Liver (tissue), 3 donors: ENCODE results near the gene KRTAP4-4.

ENCODE experiments used
- ATF3 ChIP-seq: IDR thresholded peaks from 2 replicates; pipeline ENCODE4 v1.6.1; 2016; ENCODE audit warnings: antibody characterized with exemption
- CTCF ChIP-seq: fragments of 150-350 bp; IDR thresholded peaks from 2 replicates; pipeline ENCODE4 v1.5.1; 2017; ENCODE audit warnings: improper control_type of control experiment, low read depth, low read length; ENCODE audit not compliant: missing input control
- EGR1 ChIP-seq, 2 donors: IDR thresholded peaks; 2 replicates each; pipeline ENCODE4 v1.6.1; 2016 to 2018; ENCODE audit warnings: antibody characterized with exemption in 2 of 2, low read depth in 2 of 2
- FOXA1 ChIP-seq: IDR thresholded peaks from 2 replicates; pipeline ENCODE4 v1.6.1; 2016; ENCODE audit warnings: antibody characterized with exemption
- GABPA ChIP-seq, 2 donors: IDR thresholded peaks in 1 of 2; conservative IDR thresholded peaks in 1 of 2; 2 replicates each; pipeline ENCODE4 v1.6.1; 2016; ENCODE audit warnings: antibody characterized with exemption in 2 of 2, mild to moderate bottlenecking in 1 of 2, moderate library complexity in 1 of 2
- JUND ChIP-seq, 2 donors: IDR thresholded peaks; 2 replicates each; pipeline ENCODE4 v1.6.1; 2016; ENCODE audit warnings: antibody characterized with exemption in 2 of 2
- MAX ChIP-seq: IDR thresholded peaks from 2 replicates; pipeline ENCODE4 v1.6.1; 2016; ENCODE audit warnings: antibody characterized with exemption
- RAD21 ChIP-seq, 2 donors: IDR thresholded peaks; 2 replicates each; pipeline ENCODE4 v1.6.1; 2016; ENCODE audit warnings: antibody characterized with exemption in 2 of 2, mild to moderate bottlenecking in 2 of 2
- REST ChIP-seq: IDR thresholded peaks from 2 replicates; pipeline ENCODE4 v1.6.1; 2016; ENCODE audit warnings: antibody characterized with exemption, mild to moderate bottlenecking
- RXRA ChIP-seq, 2 donors: IDR thresholded peaks; 2 replicates each; pipeline ENCODE4 v1.6.1; 2017 to 2018; ENCODE audit warnings: antibody characterized with exemption in 2 of 2, mild to moderate bottlenecking in 1 of 2
- SP1 ChIP-seq: IDR thresholded peaks from 2 replicates; pipeline ENCODE4 v1.6.1; 2018; ENCODE audit warnings: antibody characterized with exemption, mild to moderate bottlenecking
- TAF1 ChIP-seq: conservative IDR thresholded peaks from 2 replicates; pipeline ENCODE4 v1.6.1; 2016; ENCODE audit warnings: antibody characterized with exemption, mild to moderate bottlenecking
- YY1 ChIP-seq: IDR thresholded peaks from 2 replicates; pipeline ENCODE4 v1.6.1; 2016; ENCODE audit warnings: antibody characterized with exemption, mild to moderate bottlenecking
- ZBTB33 ChIP-seq: IDR thresholded peaks from 2 replicates; pipeline ENCODE4 v1.6.1; 2016; ENCODE audit warnings: antibody characterized with exemption
- donor health status: healthy.
- donor health status: healthy.

GRCh38 chr17:41133880-41134735 lies 26.4 kb downstream of the KRTAP4-4 start:
- TF ChIP-seq CTCF (no peak), SP1 (no peak), REST (no peak), ATF3 (no peak), RAD21 (IDR thresholded peaks at IDR 0.05) (no peak), MAX (no peak), JUND (IDR thresholded peaks at IDR 0.05) (no peak), RXRA (IDR thresholded peaks at IDR 0.05) (no peak), TAF1 (no peak), FOXA1 (no peak), EGR1 (IDR thresholded peaks at IDR 0.05; ENCODE audit: low read depth in 2 of 2) (no peak), ZBTB33 (no peak), YY1 (no peak), GABPA (IDR thresholded peaks at IDR 0.05 in 1 of 2, conservative IDR thresholded peaks at IDR 0.05 in 1 of 2) (no peak)
